Endothelial cell of umbilical vein (primary cell): Measurements from ENCODE around the gene CLDN19. TPM values are rescaled to one million over a fixed set of nuclear protein-coding genes. Genes with fewer than 3 reads are reported as not detected.

Experiments
- BruUV-seq: library from RNA; stranded (reverse); fragments of 400-500 nt; replicated peaks from 2 replicates; lab custom pipeline; 2021; lab: Mats Ljungman, UMichigan
- CTCF ChIA-PET: fragments of 300-600, 350-600 bp; sonication (Branson Sonifier 250); formaldehyde crosslinking; loops from one replicate; lab custom pipeline; 2021; ENCODE audit warnings: antibody characterized with exemption, inconsistent platforms; lab: Charles Lee
- POLR2A ChIA-PET: fragments of 300-600, 350-600 bp; sonication (Branson Sonifier 250); formaldehyde crosslinking; loops from one replicate; lab custom pipeline; 2021; ENCODE audit warnings: antibody characterized with exemption, inconsistent platforms; lab: Charles Lee
- DNase-seq: peaks from one replicate; pipeline ENCODE4 v3.0.0-alpha.2; 2011; ENCODE audit warnings: low read depth, low spot score
- FAIRE-seq: peaks from 2 replicates; lab custom pipeline; 2011; peaks lifted over from hg19 to GRCh38; lab: Jason Lieb, UNC
- H2AFZ ChIP-seq: 2 replicates; pipeline ENCODE4 v1.6.0; 2012; ENCODE audit warnings: low read depth, low read length, control low read depth, inconsistent platforms
- H3K27ac ChIP-seq: 2 replicates; pipeline ENCODE4 v1.5.1; 2011; ENCODE audit warnings: low read depth, mild to moderate bottlenecking, control low read depth, low read length, moderate library complexity; ENCODE audit not compliant: insufficient read depth
- H3K27me3 ChIP-seq, 2 experiments: 2 replicates each; pipeline versions ENCODE4 v1.6.0 to v1.6.1; 2011; ENCODE audit warnings: low read length in 2 of 2, mixed read lengths in 1 of 2; ENCODE audit not compliant: control insufficient read depth in 2 of 2, insufficient read depth in 2 of 2
- H3K36me3 ChIP-seq, 2 experiments: 2 replicates in 1 of 2; 3 replicates in 1 of 2; pipeline ENCODE4 v1.5.1; 2011; ENCODE audit warnings: low read length in 2 of 2, mild to moderate bottlenecking in 1 of 2, moderate library complexity in 1 of 2; ENCODE audit not compliant: control insufficient read depth in 2 of 2, insufficient read depth in 2 of 2; ENCODE audit errors: extremely low read depth in 1 of 2
- H3K4me1 ChIP-seq: 3 replicates; pipeline ENCODE4 v1.5.1; 2011; ENCODE audit warnings: mild to moderate bottlenecking, low read length; ENCODE audit not compliant: control insufficient read depth, insufficient read depth; ENCODE audit errors: extremely low read depth
- H3K4me2 ChIP-seq: 2 replicates; pipeline ENCODE4 v1.6.1; 2011; ENCODE audit warnings: low read length, control low read depth, mixed read lengths; ENCODE audit not compliant: insufficient read depth
- H3K4me3 ChIP-seq, 3 experiments: fragments of 200-600 bp in 1 of 3; sonication (generic), shearing (Covaris generic) in 1 of 3; replicated peaks in 1 of 3; 2 replicates each; pipeline ENCODE4 v1.5.1; 2011 to 2016; ENCODE audit warnings: control low read depth in 3 of 3, low read length in 3 of 3, mild to moderate bottlenecking in 2 of 3, inconsistent platforms in 1 of 3, low read depth in 1 of 3, moderate library complexity in 1 of 3; ENCODE audit not compliant: insufficient read depth in 1 of 3
- H3K79me2 ChIP-seq: 2 replicates; pipeline ENCODE4 v1.6.0; 2012; ENCODE audit warnings: low read length, inconsistent platforms; ENCODE audit not compliant: control insufficient read depth, insufficient read depth
- H3K9ac ChIP-seq: replicated peaks from 2 replicates; pipeline ENCODE3; 2011; ENCODE audit warnings: low read length, control low read depth; ENCODE audit not compliant: insufficient read depth; ENCODE audit errors: extremely low read depth
- H3K9me1 ChIP-seq: replicated peaks from 3 replicates; pipeline ENCODE4 v1.6.0; 2011; ENCODE audit warnings: mild to moderate bottlenecking, low read length; ENCODE audit not compliant: control insufficient read depth, insufficient read depth; ENCODE audit errors: extremely low read depth
- H3K9me3 ChIP-seq: replicated peaks from 2 replicates; pipeline ENCODE4 v1.5.1; 2012; ENCODE audit warnings: low read length, inconsistent platforms; ENCODE audit not compliant: control insufficient read depth, insufficient read depth
- H4K20me1 ChIP-seq: replicated peaks from 2 replicates; pipeline ENCODE3; 2011; ENCODE audit warnings: mild to moderate bottlenecking, low read length; ENCODE audit not compliant: control insufficient read depth, insufficient read depth; ENCODE audit errors: extremely low read depth
- EZH2 ChIP-seq: IDR thresholded peaks from 2 replicates; pipeline ENCODE4 v1.6.1; 2012; ENCODE audit warnings: borderline replicate concordance, low read depth, mild to moderate bottlenecking, moderate library complexity, low read length, inconsistent platforms; ENCODE audit not compliant: severe bottlenecking
- FOS ChIP-seq: IDR thresholded peaks from 2 replicates; pipeline ENCODE4 v1.6.1; 2011; ENCODE audit warnings: mild to moderate bottlenecking, low read length, moderate library complexity, borderline replicate concordance; ENCODE audit not compliant: insufficient read depth
- GATA2 ChIP-seq: IDR thresholded peaks from 2 replicates; pipeline ENCODE4 v1.7.0; 2011; ENCODE audit warnings: low read depth, mild to moderate bottlenecking, moderate library complexity, mixed read lengths, low read length; ENCODE audit not compliant: insufficient read length, insufficient read depth
- JUN ChIP-seq: IDR thresholded peaks from 2 replicates; pipeline ENCODE4 v1.6.1; 2011; ENCODE audit warnings: borderline replicate concordance, low read depth; ENCODE audit not compliant: insufficient read length, insufficient read depth
- MYC ChIP-seq: IDR thresholded peaks from one replicate; pipeline ENCODE4 v1.6.1; 2011; ENCODE audit warnings: mild to moderate bottlenecking, low read depth, low read length
- POLR2A ChIP-seq: IDR thresholded peaks from 2 replicates; pipeline ENCODE4 v1.6.1; 2012; ENCODE audit warnings: low read depth, mild to moderate bottlenecking, control low read depth, low read length
- POLR2AphosphoS5 ChIP-seq: IDR thresholded peaks from 2 replicates; pipeline ENCODE4 v1.6.1; 2012; ENCODE audit warnings: low read depth, mild to moderate bottlenecking, control low read depth, low read length, moderate library complexity; ENCODE audit not compliant: insufficient read depth
- dilution Hi-C: fragments of 300-500 bp; cut with MboI; formaldehyde crosslinking; loops from one replicate; pipeline ENCODE4 v1.15.0; 2019; ENCODE audit warnings: low sequenced_read_pairs; ENCODE audit not compliant: extremely low pct_ligation_motif_present
- intact Hi-C: fragments of 100-400 bp; cut with micrococcal nuclease; formaldehyde crosslinking; loops from one replicate; pipeline ENCODE4 v1.10.0; 2022
- polyA plus RNA-seq, 4 experiments: library from polyadenylated mRNA; depleted of rRNA in 3 of 4; stranded (reverse) in 3 of 4; unstranded in 1 of 4; fragments of >200 nt; gene quantifications; 2 replicates each; pipeline versions ENCODE4 v1.2.1 to v1.2.3, GENCODE V29; 2011 to 2012; ENCODE audit warnings: missing spikeins in 1 of 4
- total RNA-seq: library from RNA; stranded (reverse); gene quantifications from 2 replicates; pipeline ENCODE4 v1.2.3, GENCODE V29; 2021
- TF ChIP-seq, protein P1 (sequence below), 2 donors: IDR thresholded peaks; 1 replicate in 1 of 2; 2 replicates in 1 of 2; pipeline ENCODE4 v1.5.1; 2011; ENCODE audit warnings: low read length in 2 of 2, mild to moderate bottlenecking in 2 of 2, moderate library complexity in 2 of 2, control low read depth in 1 of 2, inconsistent platforms in 1 of 2, low read depth in 1 of 2; ENCODE audit not compliant: insufficient read depth in 1 of 2; ENCODE audit errors: extremely low read depth in 1 of 2
- TF ChIP-seq, protein P2 (sequence below): IDR thresholded peaks from 2 replicates; pipeline ENCODE4 v1.6.1; 2011; ENCODE audit not compliant: insufficient read depth, insufficient read length

Gene CLDN19
- total and polyA plus RNA-seq, 2 donors (not counting 3 experiments of a cell fraction or from before 2014, with no cell fraction given) = not detected

DNA sequence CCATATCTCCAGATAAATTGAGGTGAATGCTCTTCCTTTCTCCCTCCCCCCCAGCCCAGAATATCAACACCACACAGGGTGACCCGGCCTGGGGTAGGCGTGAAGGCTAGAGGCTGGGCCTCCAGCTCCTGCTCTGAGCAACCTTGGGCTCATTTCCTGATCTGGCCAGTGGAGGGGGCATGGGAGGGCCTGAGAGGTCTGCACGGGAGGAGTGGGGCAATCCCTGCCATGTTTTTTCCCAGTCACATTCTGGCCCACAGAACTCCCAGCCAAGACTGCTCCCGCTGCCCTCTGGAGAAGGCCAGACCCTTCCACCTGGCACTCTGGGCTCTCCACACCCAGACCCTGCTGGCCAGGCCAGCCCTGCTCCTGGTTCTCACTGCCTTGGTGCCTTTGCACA, 3.9 kb downstream of the CLDN19 start:
- no peaks in the 10 kb centered on the region for H4K20me1 ChIP-seq
- H3K36me3 ChIP-seq = no peaks in the 10 kb centered on the region
- H3K27me3 ChIP-seq = no peaks in the 10 kb centered on the region
- no peaks in the 10 kb centered on the region for H3K4me1 ChIP-seq
- H3K9me1 ChIP-seq = no peaks in the 10 kb centered on the region
- H2AFZ ChIP-seq = no peak overlapping the region
- H3K9ac ChIP-seq = no peak overlapping the region
- H3K4me2 ChIP-seq = no peak overlapping the region
- no peaks in the 10 kb centered on the region for H3K79me2 ChIP-seq
- intact Hi-C loops = no loop called here
- FAIRE-seq (no peak), DNase-seq (no peak)
- no peaks in the 10 kb centered on the region for H3K9me3 ChIP-seq
- TF ChIP-seq, protein P1, sequence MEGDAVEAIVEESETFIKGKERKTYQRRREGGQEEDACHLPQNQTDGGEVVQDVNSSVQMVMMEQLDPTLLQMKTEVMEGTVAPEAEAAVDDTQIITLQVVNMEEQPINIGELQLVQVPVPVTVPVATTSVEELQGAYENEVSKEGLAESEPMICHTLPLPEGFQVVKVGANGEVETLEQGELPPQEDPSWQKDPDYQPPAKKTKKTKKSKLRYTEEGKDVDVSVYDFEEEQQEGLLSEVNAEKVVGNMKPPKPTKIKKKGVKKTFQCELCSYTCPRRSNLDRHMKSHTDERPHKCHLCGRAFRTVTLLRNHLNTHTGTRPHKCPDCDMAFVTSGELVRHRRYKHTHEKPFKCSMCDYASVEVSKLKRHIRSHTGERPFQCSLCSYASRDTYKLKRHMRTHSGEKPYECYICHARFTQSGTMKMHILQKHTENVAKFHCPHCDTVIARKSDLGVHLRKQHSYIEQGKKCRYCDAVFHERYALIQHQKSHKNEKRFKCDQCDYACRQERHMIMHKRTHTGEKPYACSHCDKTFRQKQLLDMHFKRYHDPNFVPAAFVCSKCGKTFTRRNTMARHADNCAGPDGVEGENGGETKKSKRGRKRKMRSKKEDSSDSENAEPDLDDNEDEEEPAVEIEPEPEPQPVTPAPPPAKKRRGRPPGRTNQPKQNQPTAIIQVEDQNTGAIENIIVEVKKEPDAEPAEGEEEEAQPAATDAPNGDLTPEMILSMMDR (IDR thresholded peaks at IDR 0.05; ENCODE audit: extremely low read depth in 1 of 2, insufficient read depth in 1 of 2, low read depth in 1 of 2, low read length in 2 of 2) = peak; percentile 8 to 34
- TF ChIP-seq POLR2AphosphoS5 = no peak
- no TSS peak for BruUV-seq
- dilution Hi-C loops = no loop called here
- POLR2A ChIA-PET = no interaction called here
- CTCF ChIA-PET = interaction anchor here (0.9 to 1.8 kb wide), 4 partner anchors 9 to 158 kb away, joined by 3 to 7 read pairs (median 4); no protein-coding TSS in a partner anchor
- no peak overlapping the region for H3K27ac ChIP-seq
- H3K4me3 ChIP-seq = no peak overlapping the region

DNA sequence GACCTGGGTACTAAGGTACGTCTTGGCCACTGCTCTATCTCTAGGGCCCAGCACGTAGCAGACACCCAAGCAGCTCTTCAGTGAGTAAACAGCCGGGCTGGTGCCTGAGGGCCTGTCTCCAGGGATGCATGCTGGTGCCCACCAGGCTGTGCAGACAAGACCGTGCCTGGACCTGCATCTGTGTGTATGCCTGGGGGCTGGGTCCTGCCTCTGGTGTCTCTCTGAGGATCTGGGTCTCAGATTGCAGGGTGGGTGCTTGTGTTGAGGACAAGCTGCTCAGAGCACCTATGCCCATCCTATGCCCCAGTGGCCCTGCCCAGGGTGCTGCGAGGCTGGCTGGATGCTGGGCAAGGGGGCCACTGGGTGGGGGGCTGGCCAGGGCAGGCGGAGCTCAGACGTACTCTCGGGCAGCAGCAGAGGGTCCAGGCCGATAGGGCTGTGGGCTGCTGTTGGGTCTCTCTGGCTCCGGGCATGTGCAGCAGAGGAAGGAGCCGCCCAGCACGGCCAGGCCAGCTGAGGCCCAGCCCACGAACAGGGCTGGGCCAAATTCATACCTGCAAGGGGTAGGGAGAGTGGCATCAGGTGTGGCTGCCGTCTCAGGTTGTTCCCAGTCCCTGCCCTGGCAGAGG, 4.4 kb downstream of the CLDN19 start:
- intact Hi-C loops (no loop called here), dilution Hi-C loops (no loop called here)
- Histone ChIP-seq H3K36me3 (no peaks in the 10 kb centered on the region), H3K4me2 (no peak overlapping the region), H2AFZ (no peak overlapping the region), H3K79me2 (no peaks in the 10 kb centered on the region), H3K9me1 (no peaks in the 10 kb centered on the region), H3K27me3 (no peaks in the 10 kb centered on the region), H3K4me1 (no peaks in the 10 kb centered on the region), H3K9ac (no peak overlapping the region), H3K4me3 (no peak overlapping the region), H3K27ac (no peak overlapping the region), H4K20me1 (no peaks in the 10 kb centered on the region), H3K9me3 (no peaks in the 10 kb centered on the region)
- TF ChIP-seq GATA2 = no peak
- no peak for TF ChIP-seq MYC
- TF ChIP-seq POLR2AphosphoS5 = no peak
- TF ChIP-seq FOS = no peak
- TF ChIP-seq EZH2 = no peak
- TF ChIP-seq, protein P2, sequence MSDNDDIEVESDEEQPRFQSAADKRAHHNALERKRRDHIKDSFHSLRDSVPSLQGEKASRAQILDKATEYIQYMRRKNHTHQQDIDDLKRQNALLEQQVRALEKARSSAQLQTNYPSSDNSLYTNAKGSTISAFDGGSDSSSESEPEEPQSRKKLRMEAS = no peak
- TF ChIP-seq JUN = no peak
- no peak for TF ChIP-seq POLR2A
- TF ChIP-seq, protein P1 (IDR thresholded peaks at IDR 0.05; ENCODE audit: extremely low read depth in 1 of 2, insufficient read depth in 1 of 2, low read depth in 1 of 2, low read length in 2 of 2) = no peak
- FAIRE-seq (no peak), DNase-seq (no peak)
- no TSS peak for BruUV-seq
- ChIA-PET CTCF (interaction anchor here (0.6 to 1.8 kb wide), 5 partner anchors 9 to 157 kb away, joined by 3 to 7 read pairs (median 5); no protein-coding TSS in a partner anchor), POLR2A (no interaction called here)
